GM12892 (cell line): ENCODE results near the gene COL18A1.

Experiments used
- DNase-seq: peaks from one replicate; pipeline ENCODE4 v3.0.0; 2011; ENCODE audit not compliant: insufficient read length
- FAIRE-seq: peaks from 2 replicates; lab custom pipeline; 2011; peaks lifted over from hg19 to GRCh38; lab: Jason Lieb, UNC
- POLR2A ChIP-seq: IDR thresholded peaks from 2 replicates; pipeline ENCODE4 v1.6.1; 2011; ENCODE audit warnings: low read depth, low read length, control low read depth
- POLR2AphosphoS5 ChIP-seq: IDR thresholded peaks from 2 replicates; pipeline ENCODE4 v1.6.1; 2011; ENCODE audit warnings: low read depth, low read length, control low read depth
- TAF1 ChIP-seq: IDR thresholded peaks from 2 replicates; pipeline ENCODE4 v1.6.1; 2011; ENCODE audit warnings: low read depth, mild to moderate bottlenecking, control low read depth, low read length, borderline replicate concordance

Gene COL18A1

DNA sequence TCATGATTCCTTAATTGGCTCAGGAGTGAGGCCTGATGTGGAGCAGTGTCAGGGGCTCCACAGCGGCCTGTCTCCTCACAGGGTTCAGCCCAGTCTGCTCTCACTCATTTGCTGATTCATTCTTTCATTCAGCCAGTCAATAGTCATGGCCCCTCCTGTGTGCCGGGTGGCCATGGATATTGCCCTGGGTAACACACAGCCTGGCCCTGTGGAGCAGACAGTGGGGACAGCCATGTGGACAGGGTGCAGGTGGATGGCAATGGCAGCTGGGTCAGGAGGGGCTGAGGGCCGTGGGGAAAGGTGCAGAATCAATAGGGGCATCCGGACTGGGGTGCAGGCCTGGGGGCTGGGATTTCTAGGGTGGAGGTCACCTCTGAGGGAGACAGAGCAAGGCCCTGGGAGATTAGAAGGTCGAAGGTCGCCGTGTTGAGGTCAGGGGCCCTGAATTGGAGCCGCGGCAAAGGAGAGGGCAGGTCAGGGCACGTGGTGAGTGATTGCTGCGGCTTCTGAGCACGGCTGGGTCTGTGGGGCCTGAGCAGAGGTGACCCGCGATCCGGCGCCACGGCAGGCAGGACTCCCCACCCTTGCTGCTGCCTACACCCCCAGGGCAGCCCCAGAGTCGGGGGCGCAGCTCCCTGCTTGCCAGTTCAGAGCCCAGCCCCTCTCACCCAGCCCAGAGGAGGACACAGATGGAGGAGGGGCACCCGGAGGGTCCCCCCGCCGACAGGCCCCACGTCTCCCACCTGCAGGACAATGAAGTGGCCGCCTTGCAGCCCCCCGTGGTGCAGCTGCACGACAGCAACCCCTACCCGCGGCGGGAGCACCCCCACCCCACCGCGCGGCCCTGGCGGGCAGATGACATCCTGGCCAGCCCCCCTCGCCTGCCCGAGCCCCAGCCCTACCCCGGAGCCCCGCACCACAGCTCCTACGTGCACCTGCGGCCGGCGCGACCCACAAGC is 103.9 kb downstream of the COL18A1 start:
- TF ChIP-seq TAF1 = no peak
- no peak for TF ChIP-seq POLR2AphosphoS5
- no peak for TF ChIP-seq POLR2A
- FAIRE-seq = no peak
- DNase-seq = no peak

DNA sequence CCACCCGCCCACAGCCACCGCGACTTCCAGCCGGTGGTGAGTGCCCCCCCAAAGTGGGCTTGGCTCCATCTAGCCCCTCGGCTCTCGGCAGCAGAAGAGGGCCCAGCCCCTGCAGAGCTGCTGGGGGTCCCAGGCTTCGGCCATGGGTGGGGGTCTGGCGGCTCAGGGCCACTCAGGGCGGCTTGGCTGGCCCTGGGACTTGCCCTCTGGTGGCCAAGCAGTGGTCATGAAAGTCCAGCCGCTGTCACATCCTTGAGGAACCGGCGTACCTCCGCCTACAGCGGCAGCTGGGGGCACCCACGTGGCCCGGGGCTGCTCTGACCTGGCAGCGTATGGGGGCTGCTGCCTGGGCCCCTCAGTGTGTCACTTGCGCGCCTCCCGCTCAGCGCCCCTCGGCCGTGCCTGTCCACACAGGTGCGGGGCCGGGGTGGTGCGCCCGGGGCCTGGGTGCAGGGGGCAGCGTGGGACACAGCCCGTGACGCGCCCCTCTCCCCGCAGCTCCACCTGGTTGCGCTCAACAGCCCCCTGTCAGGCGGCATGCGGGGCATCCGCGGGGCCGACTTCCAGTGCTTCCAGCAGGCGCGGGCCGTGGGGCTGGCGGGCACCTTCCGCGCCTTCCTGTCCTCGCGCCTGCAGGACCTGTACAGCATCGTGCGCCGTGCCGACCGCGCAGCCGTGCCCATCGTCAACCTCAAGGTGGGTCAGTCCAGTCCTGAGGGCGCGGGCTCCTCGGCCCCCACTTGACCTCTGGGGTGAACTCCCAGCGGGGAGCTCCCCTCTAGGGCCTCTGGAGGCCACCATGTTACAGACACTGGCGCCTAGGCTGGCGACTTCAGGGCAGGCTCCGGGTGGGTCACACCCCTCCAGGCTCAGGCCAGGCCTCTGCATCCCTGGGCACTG is 104.9 kb downstream of the COL18A1 start:
- DNase-seq (no peak), FAIRE-seq (no peak)
- no peak for TF ChIP-seq TAF1
- no peak for TF ChIP-seq POLR2AphosphoS5
- no peak for TF ChIP-seq POLR2A

GRCh38 chr21:45510466-45510955 is 105.5 kb downstream of the COL18A1 start:
- FAIRE-seq (no peak), DNase-seq (no peak)
- TF ChIP-seq TAF1 (no peak), POLR2AphosphoS5 (no peak), POLR2A (no peak)

DNA sequence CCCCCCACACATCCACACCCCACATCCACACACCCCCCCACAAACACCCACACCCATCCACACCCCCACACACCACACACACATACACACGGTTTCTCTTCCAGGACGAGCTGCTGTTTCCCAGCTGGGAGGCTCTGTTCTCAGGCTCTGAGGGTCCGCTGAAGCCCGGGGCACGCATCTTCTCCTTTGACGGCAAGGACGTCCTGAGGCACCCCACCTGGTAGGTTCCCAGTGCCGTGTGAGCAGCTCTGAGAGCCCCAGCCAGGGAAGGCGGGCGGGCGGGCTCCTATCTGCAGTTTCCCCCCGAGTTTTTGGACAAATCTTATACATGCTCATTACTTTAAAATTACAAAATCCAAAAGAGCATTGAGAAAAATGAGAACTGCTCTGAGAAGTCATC is 106.0 kb downstream of the COL18A1 start:
- TF ChIP-seq POLR2AphosphoS5 = no peak
- TF ChIP-seq POLR2A = no peak
- no peak for TF ChIP-seq TAF1
- FAIRE-seq (no peak), DNase-seq (no peak)

- FAIRE-seq (no peak), DNase-seq (no peak)
- TF ChIP-seq TAF1 (no peak), POLR2AphosphoS5 (0 out of 2 replicates have a peak, but pooled peaks have one; percentile 15)
These were observed 106.9 kb downstream of the COL18A1 start for GRCh38 chr21:45511661-45512431.

- no peak for FAIRE-seq
- TF ChIP-seq POLR2AphosphoS5 = no peak
- DNase-seq = no peak
These were observed 107.6 kb downstream of the COL18A1 start for GRCh38 chr21:45512626-45513002.

DNA sequence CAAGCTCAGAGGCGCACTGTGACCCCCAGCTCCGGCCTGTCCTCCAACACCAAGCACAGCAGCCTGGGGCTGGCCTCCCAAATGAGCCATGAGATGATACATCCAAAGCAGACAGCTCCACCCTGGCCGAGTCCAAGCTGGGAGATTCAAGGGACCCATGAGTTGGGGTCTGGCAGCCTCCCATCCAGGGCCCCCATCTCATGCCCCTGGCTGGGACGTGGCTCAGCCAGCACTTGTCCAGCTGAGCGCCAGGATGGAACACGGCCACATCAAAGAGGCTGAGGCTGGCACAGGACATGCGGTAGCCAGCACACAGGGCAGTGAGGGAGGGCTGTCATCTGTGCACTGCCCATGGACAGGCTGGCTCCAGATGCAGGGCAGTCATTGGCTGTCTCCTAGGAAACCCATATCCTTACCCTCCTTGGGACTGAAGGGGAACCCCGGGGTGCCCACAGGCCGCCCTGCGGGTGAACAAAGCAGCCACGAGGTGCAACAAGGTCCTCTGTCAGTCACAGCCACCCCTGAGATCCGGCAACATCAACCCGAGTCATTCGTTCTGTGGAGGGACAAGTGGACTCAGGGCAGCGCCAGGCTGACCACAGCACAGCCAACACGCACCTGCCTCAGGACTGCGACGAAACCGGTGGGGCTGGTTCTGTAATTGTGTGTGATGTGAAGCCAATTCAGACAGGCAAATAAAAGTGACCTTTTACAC is 108.2 kb downstream of the COL18A1 start:
- no peak for TF ChIP-seq TAF1
- TF ChIP-seq POLR2AphosphoS5 = no peak
- TF ChIP-seq POLR2A = no peak
- DNase-seq (no peak), FAIRE-seq (no peak)

- FAIRE-seq (no peak), DNase-seq (no peak)
- TF ChIP-seq TAF1 = no peak
- no peak for TF ChIP-seq POLR2AphosphoS5
- TF ChIP-seq POLR2A = no peak
These were observed 108.9 kb downstream of the COL18A1 start for GRCh38 chr21:45513741-45514310.

- DNase-seq = no peak
- no peak for FAIRE-seq
- TF ChIP-seq POLR2A = no peak
- TF ChIP-seq TAF1 = no peak
- TF ChIP-seq POLR2AphosphoS5 = no peak
These were observed 109.5 kb downstream of the COL18A1 start for GRCh38 chr21:45514311-45515021.
